Activated CD8-positive, alpha-beta memory T cell treated with anti-CD3 and anti-CD28 coated beads, Interleukin-2, amount 50 U/mL, for 4 hours (primary cell): ENCODE measurements around the gene ZFAND6.
A peak's percentile ranks its signal among the peaks of the same experiment; 100 is the strongest.
"Not testable (repeated sequence)": the region's sequence is repeated elsewhere in the genome, so short reads cannot be mapped to it uniquely, and the experiment has no call there.

Experiments used
- DNase-seq: peaks from one replicate; pipeline ENCODE4 v3.0.0-alpha.2; 2020

ZFAND6 gene

DNA sequence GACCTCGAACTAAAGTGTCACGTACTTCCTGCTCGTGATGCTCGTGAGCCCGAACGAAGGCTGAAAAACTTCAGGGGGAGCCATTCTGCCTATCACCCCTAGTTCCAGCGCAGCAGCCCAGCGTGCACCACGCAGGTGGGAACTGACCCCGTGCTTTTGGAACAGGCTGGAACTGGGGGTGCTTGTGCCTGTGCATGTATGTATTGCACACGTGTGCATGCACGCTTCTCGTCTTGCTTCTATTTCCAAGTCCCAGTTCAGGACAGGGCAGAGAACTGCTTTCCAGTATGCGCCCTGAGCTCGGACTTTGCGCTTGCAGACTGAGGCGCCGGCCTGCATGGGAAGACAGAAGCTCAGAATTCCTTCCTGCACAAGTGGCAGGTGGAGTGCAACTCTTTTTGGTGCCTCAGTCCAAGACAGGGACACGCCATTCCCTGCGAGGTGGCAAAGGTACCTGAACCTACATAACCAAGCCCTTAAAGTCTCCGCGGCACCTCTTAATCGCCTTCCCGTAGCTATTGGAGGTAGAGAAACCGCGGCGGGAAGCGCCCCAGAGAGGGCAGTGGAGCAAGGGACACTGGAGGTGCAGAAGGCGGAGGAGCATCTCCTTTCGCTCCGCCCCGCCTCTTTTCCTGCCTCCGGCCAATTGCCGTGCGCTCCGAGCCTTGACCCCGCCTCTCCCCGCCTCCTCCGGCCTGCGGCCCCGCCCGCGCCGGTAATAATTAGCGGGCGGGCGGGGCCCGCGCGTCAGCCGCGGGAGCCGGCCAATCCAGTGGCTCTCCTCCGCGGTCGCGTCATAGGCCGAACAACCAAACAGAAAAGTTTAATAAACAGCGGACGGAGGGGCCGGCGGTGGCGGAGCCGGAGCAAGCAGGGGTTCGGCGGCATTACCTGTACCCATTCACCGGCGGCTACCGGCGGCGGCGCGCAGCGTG lies at the start of gene ZFAND6:
TSS of gene ZFAND6 (plus strand) at position 826 of the 935 bp plus-strand sequence. CDS start 60,669 bp downstream, outside the sequence.
- DNase-seq: peak; percentile 95

DNA sequence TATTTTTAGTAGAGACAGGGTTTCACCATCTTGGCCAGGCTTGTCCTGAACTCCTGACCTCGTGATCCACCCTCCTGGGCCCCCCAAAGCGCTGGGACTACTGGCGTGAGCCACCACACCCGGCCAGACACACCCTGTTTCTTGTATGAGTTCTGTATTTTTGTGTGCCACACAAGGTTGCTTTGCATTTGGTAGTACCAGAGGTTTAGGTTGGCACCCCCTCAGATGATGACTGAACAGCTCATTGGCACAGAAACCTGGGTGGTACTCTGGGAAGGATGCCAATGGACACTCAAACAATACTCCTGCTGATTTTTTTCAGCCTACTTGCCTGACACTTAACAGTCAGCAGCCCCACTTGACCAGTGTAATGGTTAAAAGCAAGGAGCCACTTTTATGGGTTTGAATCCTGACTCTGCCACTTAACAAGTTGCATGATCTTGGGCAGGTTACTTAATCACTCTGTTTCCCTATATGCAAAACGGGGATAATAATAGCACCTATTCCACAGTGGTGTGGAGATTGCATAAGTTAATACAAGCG lies 49.3 kb upstream of the ZFAND6 start:
- no peak for DNase-seq

DNA sequence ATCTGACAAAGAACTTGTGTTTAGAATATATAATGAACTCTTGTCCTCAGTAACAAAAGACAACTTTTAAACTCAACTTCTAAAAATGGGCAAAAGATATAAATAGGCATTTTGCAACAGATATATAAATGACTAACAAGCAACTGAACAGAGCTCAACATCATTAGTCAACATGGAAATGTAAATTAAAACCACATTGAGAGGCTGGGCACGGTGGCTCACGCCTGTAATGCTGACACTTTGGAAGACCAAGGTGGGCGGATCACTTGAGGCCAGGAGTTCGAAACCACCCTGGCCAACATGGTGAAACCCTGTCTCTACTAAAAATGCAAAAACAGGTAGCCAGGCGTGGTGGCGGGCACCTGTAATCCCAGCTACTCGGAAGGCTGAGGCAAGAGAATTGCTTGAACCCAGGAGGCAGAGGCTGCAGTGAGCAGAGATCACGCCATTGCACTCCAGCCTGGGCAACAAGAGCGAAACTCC lies 48.4 kb upstream of the ZFAND6 start:
- DNase-seq: not testable (repeated sequence)

DNA sequence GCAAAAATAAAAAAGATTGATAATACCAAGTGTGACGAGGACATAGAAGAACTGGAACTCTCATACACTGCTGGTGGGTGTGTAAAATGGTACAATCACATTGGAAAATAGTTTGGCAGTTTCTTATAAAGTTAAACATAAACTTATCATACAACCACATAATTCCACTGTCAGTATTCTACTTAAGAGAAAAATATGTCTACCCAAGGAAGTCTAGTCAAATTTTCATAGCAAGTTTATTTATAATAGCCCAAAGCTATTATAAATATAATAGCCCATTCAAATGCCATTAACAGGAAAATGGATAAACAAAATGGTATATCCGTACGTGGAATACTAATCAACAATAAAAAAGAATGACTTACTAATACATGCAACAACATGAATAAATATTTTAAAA lies 47.9 kb upstream of the ZFAND6 start:
- DNase-seq: no peak

DNA sequence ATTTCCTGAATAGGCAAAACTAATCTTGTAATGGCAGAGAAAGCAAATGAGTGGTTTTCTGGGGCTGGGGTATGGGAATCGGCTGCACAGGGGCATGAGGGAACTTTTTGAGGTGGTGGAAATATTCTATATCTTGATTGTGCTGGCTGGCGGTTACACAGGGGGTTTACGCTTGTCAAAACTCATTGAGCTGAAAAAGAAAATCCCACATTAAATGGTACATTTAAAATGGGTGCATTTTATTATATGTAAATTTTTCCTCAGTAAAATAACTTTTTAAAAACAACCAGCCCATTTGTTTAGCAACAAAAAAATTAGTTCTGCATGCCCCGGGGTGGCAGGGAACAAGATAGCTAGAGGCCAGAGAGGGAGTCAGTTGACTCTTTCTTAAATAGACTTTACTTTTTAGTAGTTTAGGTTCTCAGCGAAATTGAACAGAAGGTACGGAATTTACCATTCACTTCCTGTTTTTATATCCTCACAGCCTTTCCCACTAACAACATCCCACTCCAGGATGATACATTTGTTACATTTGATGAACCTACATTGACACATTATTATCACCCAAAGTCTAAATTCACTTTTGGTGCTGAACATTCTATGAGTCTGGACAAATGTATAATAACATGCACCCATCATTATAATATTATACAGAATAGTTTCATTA lies 47.3 kb upstream of the ZFAND6 start:
- DNase-seq: no peak

DNA sequence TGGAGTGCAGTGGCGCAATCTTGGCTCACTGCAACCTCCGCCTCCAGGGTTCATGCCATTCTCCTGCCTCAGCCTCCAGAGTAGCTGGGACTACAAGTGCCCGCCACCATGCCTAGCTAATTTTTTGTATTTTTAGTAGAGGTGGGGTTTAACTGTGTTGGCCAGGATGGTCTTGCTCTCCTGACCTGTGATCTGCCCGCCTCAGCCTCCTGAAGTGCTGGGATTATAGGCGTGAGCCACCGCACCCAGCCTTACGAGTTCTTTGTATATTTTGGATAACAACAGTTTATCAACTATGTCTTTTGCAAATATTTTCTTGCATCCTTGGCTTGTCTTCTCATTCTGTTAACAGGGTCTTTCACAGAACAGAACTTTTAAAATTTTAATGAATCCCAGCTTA lies 45.3 kb upstream of the ZFAND6 start:
- not testable (repeated sequence) for DNase-seq

DNA sequence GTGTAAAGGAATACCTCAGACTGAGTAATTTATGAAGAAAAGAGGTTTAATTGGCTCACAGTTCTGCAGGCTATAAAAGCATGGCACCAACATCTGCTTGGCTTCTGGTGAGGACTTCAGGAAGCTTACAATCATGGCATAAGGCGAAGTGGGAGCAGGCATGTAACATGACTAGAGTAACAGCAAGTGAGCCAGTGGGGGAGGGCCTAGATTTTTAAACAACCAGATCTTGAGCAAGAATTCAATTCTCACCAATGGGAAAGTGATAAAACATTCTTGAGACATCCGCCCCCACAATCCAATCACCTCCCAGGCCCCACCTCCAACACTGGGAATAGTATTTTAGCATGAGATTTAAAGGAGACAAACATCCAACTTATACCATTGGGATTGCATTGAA lies 44.3 kb upstream of the ZFAND6 start:
- no peak for DNase-seq

DNA sequence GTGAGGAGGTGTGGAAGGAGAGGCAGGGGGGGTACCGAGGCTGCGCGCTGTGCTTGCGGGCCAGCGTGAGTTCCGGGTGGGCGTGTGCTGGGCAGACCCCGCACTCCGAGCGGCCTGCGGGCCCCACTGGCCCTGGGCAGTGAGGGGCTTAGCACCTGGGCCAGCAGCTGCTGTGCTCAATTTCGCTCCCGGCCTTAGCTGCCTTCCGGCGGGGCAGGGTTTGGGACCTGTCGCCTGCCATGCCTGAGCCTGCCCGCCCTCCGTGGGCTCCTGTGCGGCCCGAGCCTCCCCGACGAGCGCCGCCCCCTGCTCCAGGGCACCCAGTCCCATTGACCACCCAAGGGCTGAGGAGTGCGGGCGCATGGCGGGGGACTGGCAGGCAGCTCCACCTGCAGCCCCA lies 43.0 kb upstream of the ZFAND6 start:
- DNase-seq: not testable (repeated sequence)

DNA sequence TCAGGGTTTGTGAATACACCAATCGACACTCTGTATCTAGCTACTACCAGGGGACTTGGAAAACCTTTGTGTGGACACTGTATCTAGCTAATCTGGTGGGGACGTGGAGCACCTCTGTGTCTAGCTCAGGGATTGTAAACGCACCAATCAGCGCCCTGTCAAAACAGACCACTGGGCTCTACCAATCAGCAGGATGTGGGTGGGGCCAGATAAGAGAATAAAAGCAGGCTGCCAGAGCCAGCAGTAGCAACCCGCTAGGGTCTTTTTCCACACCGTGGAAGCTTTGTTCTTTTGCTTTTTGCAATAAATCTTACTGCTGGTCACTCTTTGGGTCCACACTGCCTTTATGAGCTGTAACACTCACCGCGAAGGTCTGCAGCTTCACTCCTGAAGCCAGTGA lies 42.3 kb upstream of the ZFAND6 start:
- DNase-seq: not testable (repeated sequence)

DNA sequence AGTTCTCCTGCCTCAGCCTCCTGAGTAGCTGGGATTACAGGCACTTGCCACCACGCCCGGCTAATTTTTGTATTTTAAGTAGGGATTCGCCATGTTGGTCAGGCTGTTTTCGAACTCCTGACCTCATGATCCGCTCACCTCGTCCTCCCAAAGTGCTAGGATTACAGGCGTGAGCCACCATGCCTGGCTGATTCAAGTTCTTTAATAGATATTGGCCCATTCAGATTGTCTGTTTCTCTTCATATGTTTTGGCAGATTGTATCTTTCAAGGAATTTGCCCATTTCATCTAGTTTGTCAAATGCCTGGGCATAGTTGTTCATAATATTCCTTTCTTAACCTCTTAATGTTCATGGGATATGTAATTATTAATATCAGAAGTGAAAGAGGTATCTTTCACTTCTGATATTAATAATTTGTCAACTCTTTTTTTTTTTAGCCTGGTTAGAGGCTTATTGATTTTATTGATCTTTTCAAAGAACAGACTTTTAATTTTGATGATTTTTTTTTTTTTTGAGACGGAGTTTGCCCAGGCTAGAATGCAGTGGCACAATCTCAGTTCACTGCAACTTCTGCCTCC lies 40.2 kb upstream of the ZFAND6 start:
- no peak for DNase-seq

DNA sequence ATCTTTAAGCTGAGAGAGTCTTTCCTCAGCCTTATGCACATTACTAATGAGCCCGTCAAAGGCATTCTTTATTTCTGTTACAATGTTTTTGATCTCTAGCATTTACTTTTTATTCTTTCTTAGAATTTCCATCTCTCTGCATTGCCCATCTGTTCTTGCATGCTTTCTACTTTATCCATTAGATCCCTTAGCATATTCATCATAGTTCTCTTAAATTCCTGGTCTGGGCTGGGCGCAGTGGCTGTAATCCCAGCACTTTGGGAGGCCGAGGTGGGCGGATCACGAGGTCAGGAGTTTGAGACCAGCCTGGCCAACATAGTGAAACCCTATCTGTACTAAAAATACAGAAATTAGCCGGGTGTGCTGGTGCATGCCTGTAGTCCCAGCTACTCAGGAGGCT lies 39.3 kb upstream of the ZFAND6 start:
- DNase-seq: not testable (repeated sequence)

DNA sequence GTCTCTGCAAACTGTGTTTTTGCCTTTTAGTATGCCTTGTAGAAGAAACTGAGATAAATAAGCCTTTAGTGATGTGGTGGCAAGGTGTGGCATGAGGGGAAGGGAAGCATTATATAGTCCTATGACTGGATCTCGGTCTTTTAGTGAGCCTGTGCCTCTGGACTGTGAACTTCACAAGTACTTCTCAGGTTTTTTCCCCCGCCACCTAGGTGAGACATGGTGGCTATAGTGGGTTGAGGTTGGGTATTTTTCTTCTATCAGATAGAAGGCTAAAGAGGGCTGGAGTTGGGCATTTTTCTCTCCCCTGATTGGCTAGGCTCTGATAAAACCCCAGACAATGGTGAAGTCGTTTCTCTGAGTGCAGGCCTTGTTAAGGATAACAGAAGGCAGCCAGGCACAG lies 38.7 kb upstream of the ZFAND6 start:
- no peak for DNase-seq

DNA sequence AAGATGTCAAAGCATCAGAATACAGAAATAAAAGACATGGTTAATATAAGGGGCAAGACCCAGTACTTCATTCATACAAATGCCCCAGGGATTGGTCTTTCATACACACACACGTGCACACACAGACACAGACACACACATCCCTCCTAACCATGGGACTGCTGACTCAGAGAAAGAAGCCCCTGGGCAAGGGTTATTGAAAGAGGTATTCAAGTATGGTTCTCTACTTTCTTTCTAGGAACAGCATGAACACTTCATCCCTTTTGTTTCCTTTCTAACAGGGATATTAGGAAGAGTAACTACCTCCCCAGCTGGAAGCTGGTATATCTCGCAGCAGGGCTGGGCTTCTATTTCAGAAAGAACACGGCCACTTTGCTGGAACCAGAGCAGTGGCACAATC lies 33.2 kb upstream of the ZFAND6 start:
- DNase-seq: no peak

DNA sequence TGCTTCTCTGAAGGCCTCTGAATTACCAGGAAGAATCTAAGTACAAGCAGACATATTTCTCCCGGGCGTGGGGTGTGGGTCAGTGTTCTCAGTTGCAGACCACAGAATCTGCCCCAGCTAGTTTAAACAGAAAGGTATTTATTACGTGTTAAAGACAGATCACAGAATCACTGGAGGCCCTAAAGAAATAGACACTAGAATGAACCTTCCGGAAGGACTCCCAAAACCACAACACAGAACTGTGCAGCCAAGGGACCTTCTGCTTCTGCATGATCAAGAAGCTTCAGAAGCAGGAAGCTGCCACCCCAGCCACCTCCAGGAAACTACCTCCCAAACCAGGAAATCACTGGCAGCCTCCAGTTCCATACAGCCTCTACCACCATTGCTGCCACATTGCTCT lies 32.7 kb upstream of the ZFAND6 start:
- DNase-seq: no peak

DNA sequence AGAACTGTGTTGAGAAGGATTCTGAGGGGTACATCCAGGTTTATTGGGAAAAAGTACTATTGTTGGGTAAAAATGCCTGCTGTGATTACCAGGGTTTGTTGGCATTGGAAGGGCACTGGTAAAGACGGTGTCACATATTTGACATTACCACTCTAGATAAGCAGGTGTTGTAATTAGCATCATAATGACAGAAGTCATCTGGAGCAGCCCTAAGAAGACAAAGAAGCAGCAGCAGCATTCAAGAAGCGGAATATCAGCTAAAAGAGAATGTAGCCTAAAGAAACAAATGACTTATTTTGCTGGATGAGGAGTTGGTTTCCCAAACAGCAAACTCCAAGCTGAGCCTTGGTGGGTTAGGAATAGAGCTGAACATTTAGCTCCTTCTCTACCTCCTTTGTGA lies 30.5 kb upstream of the ZFAND6 start:
- DNase-seq: no peak

DNA sequence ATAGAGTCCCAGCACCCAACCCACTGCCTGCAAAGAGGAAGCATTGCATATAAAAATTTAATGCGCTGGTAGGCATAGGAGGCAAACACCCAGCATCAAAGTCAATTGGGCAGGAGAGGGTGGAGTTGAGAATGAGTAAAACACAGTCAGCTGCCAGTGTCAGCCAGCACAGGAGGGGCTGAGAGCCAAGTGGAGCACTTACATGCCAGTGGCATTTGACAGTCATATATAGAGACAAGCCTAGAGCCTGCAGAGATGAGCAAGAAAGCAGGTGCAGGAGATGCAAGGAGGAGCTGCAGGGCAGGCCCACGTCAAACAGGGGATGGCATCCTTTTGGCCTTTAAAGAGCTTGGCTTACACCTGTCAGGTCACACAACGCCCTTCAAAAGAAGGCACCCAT lies 27.6 kb upstream of the ZFAND6 start:
- no peak for DNase-seq

DNA sequence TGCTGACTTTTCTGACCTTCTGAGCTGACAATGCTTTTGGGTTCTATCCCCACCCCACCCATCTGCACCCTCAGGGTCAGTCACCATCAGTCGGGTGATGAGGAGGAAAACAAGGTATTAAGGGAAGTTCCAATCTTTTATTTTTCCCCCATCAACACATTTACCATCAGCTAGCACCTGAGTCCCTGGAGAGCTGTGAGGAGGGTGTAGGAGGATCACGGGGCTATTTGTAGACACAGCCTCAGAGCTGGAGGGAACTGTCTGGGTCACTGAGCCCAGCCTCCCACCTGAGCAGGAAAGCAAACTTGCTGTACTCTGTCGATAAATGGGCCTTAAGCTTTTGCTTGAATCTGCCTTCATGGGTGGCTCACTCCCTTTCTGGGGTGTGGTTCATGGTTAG lies 24.8 kb upstream of the ZFAND6 start:
- DNase-seq: no peak

DNA sequence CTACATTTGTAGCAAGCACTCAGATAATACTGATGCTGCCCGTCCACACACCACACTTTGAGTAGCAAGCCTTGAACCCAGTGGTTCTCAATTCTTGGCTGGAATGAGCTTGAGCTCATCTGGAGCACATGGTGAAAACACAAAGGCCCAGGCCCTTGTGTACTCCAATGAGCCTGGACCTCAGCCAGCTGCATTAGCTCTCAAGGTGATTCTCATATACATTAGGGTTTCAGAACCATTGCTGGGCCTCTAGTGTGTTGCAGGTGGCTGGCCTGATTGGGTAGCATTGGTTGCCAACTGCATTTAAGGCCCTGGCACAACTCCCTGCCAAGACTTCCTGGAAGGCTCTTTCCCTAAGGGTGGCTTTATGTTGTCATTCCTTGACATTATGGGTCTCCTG lies 23.4 kb upstream of the ZFAND6 start:
- DNase-seq: no peak

DNA sequence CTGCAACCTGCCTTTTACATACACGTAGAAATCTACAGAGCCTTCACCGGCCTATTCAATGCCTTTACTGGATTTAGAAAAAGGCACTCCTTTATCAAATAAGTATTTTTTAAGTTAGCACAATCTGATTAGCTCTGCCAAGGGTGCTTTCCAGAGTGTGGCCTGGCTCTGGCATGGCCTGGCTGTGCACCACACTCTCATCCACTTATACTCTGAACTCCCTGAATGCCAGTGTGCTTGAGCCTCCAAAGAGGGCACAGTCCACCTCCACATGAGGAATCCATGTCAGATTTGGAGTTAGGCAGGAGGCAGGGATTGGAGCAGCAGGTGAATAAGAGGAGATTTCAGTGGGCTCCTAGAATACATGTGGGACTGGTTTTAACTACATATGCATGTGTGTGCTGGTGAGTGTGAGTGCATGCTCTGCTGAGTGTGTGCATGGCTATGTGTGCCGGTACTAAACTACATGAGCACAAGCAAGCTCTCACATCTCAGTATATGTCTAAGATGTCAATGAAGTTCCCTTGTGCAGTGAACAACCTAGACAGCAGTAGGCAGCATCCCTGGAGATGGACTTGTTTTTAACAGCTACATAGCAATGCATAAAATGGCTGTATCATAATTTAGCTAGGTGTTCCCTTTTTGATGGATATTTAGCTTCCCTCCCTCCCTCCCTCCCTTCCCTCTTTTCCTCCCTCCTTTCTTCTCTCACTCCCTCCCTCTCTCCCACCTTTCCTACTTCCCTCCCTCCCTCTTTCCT lies 17.8 kb upstream of the ZFAND6 start:
- no peak for DNase-seq

DNA sequence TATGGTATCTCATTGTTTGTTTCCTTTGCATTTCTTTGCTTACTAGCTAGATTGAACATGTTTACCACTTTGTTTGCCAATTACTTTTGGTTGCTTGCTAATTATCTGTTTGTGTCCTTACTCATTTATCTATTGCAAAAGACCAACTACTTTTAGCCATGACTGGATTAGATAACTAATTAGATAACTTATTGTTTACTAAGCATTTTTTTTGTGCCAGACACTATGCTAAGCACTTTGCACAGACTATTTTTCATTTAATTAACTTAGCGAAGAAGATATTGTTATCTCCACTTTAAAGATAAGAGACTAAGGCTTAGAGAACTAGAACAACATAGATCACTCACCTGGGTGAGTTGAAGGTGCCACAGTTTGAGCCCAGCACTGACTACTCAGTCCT lies 16.9 kb upstream of the ZFAND6 start:
- DNase-seq: no peak

DNA sequence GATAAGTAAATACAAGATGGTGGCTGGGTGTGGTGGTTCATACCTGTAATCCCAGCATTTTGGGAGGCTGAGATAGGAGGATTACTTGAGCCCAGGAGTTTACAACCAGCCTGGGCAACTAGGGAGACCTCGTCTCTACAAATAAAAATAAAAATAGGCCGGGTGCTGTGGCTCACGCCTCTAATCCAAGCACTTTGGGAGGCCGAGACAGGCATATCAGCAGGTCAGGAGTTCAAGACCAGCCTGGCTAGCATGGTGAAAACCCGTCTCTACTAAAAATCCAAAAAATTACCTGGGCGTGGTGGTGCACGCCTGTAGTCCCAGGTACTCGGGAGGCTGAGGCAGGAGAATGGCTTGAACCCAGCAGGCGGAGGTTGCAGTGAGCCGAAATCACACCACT lies 14.3 kb upstream of the ZFAND6 start:
- DNase-seq: not testable (repeated sequence)

DNA sequence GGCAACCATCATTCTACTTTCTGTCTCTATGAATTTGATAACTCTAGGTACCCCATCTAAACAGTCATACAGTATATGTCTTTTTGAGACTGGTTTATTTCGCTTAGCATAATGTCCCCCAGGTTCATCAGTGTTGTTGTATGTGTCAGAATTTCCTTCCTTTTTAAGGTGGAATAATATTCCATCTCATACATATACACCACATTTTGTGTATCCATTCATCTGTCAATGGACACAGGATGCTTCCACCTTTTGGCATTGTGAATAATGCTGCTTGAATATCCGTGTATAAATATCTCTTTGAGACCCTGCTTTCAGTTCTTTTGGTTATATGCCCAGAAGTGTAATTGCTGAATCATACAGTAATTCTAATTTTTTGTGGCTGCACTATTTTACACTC lies 10.4 kb upstream of the ZFAND6 start:
- no peak for DNase-seq
